Esophagus squamous epithelium (tissue), 5 donors: ENCODE measurements around the gene TSHZ2. TPM values are rescaled to one million over a fixed set of nuclear protein-coding genes. Genes with fewer than 3 reads are reported as not detected.

Experiments used
- DNase-seq: peaks from one replicate; lab custom pipeline; 2025; lab: John Stamatoyannopoulos, UW
- H3K27ac ChIP-seq, 4 donors: fragments of 200-600 bp; sonication (generic); one replicate each; pipeline ENCODE4 v1.5.1; 2016 to 2019; ENCODE audit warnings: mild to moderate bottlenecking in 1 of 4
- H3K27me3 ChIP-seq, 4 donors: fragments of 200-600 bp; sonication (generic); 1 replicate in 3 of 4; 2 replicates in 1 of 4; pipeline versions ENCODE4 v1.5.1 to v1.6.0; 2017 to 2021; ENCODE audit warnings: antibody characterized with exemption in 1 of 4
- H3K36me3 ChIP-seq, 3 donors: fragments of 200-600 bp; sonication (generic); one replicate each; pipeline ENCODE4 v1.5.1; 2016 to 2019
- H3K4me1 ChIP-seq, 3 donors: fragments of 200-600 bp; sonication (generic); one replicate each; pipeline ENCODE4 v1.5.1; 2017 to 2019
- H3K4me3 ChIP-seq, 4 donors: fragments of 200-600 bp; sonication (generic); 1 replicate in 3 of 4; 2 replicates in 1 of 4; pipeline ENCODE4 v1.5.1; 2016 to 2019; ENCODE audit warnings: mild to moderate bottlenecking in 2 of 4, moderate library complexity in 1 of 4
- H3K9me3 ChIP-seq, 3 donors: fragments of 200-600 bp; sonication (generic); one replicate each; pipeline ENCODE4 v1.5.1; 2016 to 2019
- POLR2A ChIP-seq, 4 donors: fragments of 450-650 bp; IDR thresholded peaks; one replicate each; pipeline ENCODE4 v1.6.1; 2017; ENCODE audit warnings: antibody characterized with exemption in 4 of 4, mild to moderate bottlenecking in 4 of 4, moderate library complexity in 3 of 4
- WGBS, 2 donors: methylation state at CpG; one replicate each; pipeline ENCODE4 v1.1.5; 2018; 5-methylcytosine and 5-hydroxymethylcytosine counted together
- intact Hi-C: fragments of 100-400 bp; cut with DNase I; formaldehyde crosslinking; loops from one replicate; pipeline ENCODE4 v1.15.0; 2022
- total RNA-seq, 4 donors: library from RNA; depleted of rRNA; stranded (reverse); fragments of >200 nt; gene quantifications; one replicate each; pipeline ENCODE4 v1.1.0, GENCODE V29; 2016
- TF ChIP-seq, protein P1 (sequence below), 6 experiments: fragments of 450-650 bp in 4 of 6; fragments of 200-600 bp in 2 of 6; sonication (generic) in 2 of 6; IDR thresholded peaks; one replicate each; pipeline ENCODE4 v1.5.1; 2016 to 2019; ENCODE audit warnings: antibody characterized with exemption in 6 of 6, mild to moderate bottlenecking in 4 of 6, moderate library complexity in 4 of 6
- donor health status: DM: yes; HTN: yes; CAD: no.

The TSHZ2 gene
- total RNA-seq, 4 donors from 2014 or later: 4.7 to 22.0 (median 12.9) TPM

- H3K27ac ChIP-seq: no peak overlapping the region
- no peaks in the 10 kb centered on the region for H3K36me3 ChIP-seq
- no peak for TF ChIP-seq POLR2A (IDR thresholded peaks at IDR 0.05)
- TF ChIP-seq, protein P1, sequence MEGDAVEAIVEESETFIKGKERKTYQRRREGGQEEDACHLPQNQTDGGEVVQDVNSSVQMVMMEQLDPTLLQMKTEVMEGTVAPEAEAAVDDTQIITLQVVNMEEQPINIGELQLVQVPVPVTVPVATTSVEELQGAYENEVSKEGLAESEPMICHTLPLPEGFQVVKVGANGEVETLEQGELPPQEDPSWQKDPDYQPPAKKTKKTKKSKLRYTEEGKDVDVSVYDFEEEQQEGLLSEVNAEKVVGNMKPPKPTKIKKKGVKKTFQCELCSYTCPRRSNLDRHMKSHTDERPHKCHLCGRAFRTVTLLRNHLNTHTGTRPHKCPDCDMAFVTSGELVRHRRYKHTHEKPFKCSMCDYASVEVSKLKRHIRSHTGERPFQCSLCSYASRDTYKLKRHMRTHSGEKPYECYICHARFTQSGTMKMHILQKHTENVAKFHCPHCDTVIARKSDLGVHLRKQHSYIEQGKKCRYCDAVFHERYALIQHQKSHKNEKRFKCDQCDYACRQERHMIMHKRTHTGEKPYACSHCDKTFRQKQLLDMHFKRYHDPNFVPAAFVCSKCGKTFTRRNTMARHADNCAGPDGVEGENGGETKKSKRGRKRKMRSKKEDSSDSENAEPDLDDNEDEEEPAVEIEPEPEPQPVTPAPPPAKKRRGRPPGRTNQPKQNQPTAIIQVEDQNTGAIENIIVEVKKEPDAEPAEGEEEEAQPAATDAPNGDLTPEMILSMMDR (IDR thresholded peaks at IDR 0.05): no peak
- peaks cover 0 to 6% (median 0%) of the 10 kb centered on the region in 3 donors for H3K4me1 ChIP-seq
- H3K9me3 ChIP-seq: no peaks in the 10 kb centered on the region
- no peak for DNase-seq
- H3K4me3 ChIP-seq: no peak overlapping the region
- WGBS, 2 donors: 92 to 100% methylated on average over 1 of the region's 1 CpG
- no peaks in the 10 kb centered on the region for H3K27me3 ChIP-seq
- intact Hi-C loops: no loop called here
Measured at GRCh38 chr20:53224851-53225250, 252.7 kb downstream of the TSHZ2 start.

DNA sequence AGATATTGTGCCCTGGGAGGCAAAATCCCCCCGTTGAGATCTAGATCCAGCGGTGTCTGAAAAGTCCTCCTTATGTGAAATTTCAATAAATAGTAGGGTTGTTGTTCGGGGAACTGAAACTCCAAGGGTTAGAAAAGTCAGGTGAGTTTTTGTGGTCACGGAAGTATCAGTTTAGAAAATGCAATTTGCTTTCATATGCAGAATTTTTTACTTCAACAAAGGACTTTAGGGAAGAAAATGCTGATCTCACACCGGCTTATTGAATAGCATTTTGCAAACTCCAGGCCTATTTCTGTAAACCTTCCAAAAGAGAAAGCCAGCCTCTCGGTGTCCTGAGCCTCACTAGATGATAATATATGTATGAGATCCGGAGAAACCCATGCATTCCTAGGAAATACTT is 254.7 kb downstream of the TSHZ2 start:
- Histone ChIP-seq H3K4me1 (peaks cover 0 to 6% (median 0%) of the 10 kb centered on the region in 3 donors), H3K4me3 (no peak overlapping the region), H3K9me3 (no peaks in the 10 kb centered on the region), H3K27ac (no peak overlapping the region), H3K27me3 (no peaks in the 10 kb centered on the region), H3K36me3 (no peaks in the 10 kb centered on the region)
- DNase-seq: no peak
- 67 to 73% methylated on average over 7 of the region's 7 CpGs for WGBS, 2 donors
- intact Hi-C loops: no loop called here
- TF ChIP-seq POLR2A (IDR thresholded peaks at IDR 0.05): no peak
- TF ChIP-seq, protein P1 (IDR thresholded peaks at IDR 0.05): no peak

- H3K36me3 ChIP-seq: no peaks in the 10 kb centered on the region
- intact Hi-C loops: no loop called here
- peaks cover 0 to 6% (median 0%) of the 10 kb centered on the region in 3 donors for H3K4me1 ChIP-seq
- no peak overlapping the region for H3K4me3 ChIP-seq
- WGBS, 2 donors: 70 to 74% methylated on average over 3 of the region's 3 CpGs
- H3K9me3 ChIP-seq: no peaks in the 10 kb centered on the region
- H3K27ac ChIP-seq: no peak overlapping the region
- TF ChIP-seq, protein P1 (IDR thresholded peaks at IDR 0.05): no peak
- no peak for TF ChIP-seq POLR2A (IDR thresholded peaks at IDR 0.05)
- no peak for DNase-seq
- H3K27me3 ChIP-seq: no peaks in the 10 kb centered on the region
Measured at GRCh38 chr20:53227523-53227922, 255.4 kb downstream of the TSHZ2 start.

- no peak overlapping the region for H3K27ac ChIP-seq
- TF ChIP-seq, protein P1 (IDR thresholded peaks at IDR 0.05): no peak
- no peak for TF ChIP-seq POLR2A (IDR thresholded peaks at IDR 0.05)
- no peaks in the 10 kb centered on the region for H3K9me3 ChIP-seq
- H3K4me1 ChIP-seq: no peaks in the 10 kb centered on the region
- no peak for DNase-seq
- H3K27me3 ChIP-seq: no peaks in the 10 kb centered on the region
- H3K4me3 ChIP-seq: no peak overlapping the region
- no peaks in the 10 kb centered on the region for H3K36me3 ChIP-seq
- intact Hi-C loops: loop anchor here (10.0 kb wide), 1 partner anchor 314 kb away; no protein-coding TSS in a partner anchor
- WGBS, 2 donors: 84 to 92% methylated on average over 3 of the region's 3 CpGs
Measured at GRCh38 chr20:53231061-53231460, 258.9 kb downstream of the TSHZ2 start.

DNA sequence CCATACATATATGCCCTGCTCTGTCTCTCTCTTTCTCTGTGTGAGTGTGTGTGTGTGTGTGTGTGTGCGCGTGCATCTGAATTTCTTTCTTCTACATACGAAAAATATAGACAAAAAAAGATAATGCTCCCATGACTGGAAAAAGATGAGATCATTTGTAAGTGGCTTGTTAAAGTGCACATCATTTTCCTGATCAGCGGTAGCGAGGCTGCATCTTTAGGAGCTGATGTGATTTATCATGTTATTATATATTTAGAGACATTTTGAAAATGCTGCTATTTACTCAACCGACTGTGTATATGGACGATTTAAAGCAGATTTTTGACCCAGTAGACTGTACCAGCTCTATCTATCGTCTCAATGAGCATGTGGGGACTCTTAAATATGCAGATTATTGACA is 265.3 kb downstream of the TSHZ2 start:
- Histone ChIP-seq H3K4me1 (no peaks in the 10 kb centered on the region), H3K4me3 (no peak overlapping the region), H3K9me3 (no peaks in the 10 kb centered on the region), H3K27me3 (no peaks in the 10 kb centered on the region), H3K27ac (no peak overlapping the region), H3K36me3 (no peaks in the 10 kb centered on the region)
- no peak for DNase-seq
- TF ChIP-seq POLR2A (IDR thresholded peaks at IDR 0.05): no peak
- TF ChIP-seq, protein P1 (IDR thresholded peaks at IDR 0.05): no peak
- intact Hi-C loops: loop anchor here (10.0 kb wide), 1 partner anchor 307 kb away; no protein-coding TSS in a partner anchor
- 84 to 87% methylated on average over 8 of the region's 8 CpGs for WGBS, 2 donors
